Dermis microvascular lymphatic vessel endothelial cell (primary cell): ENCODE measurements around the gene WDR81. TPM values are rescaled to one million over a fixed set of nuclear protein-coding genes. Genes with fewer than 3 reads are reported as not detected.
"Not testable (repeated sequence)": the region's sequence is repeated elsewhere in the genome, so short reads cannot be mapped to it uniquely, and the experiment has no call there.

Source experiments
- DNase-seq, 2 donors: peaks; one replicate each; pipeline versions ENCODE4 v3.0.0 to v3.0.0-alpha.2; 2010; ENCODE audit warnings: low read depth in 2 of 2
- total RNA-seq: library from RNA; depleted of rRNA; stranded (reverse); fragments of >200 nt; gene quantifications from 2 replicates; pipeline ENCODE4 v1.2.1, GENCODE V29; 2014

The WDR81 gene
- total RNA-seq, 1 donor from 2014 or later, result 7.8 TPM

- no peak for DNase-seq
Observed at GRCh38 chr17:1713160-1713877, 11.2 kb upstream of the WDR81 start.

GRCh38 chr17:1713878-1714426, 10.6 kb upstream of the WDR81 start:
- DNase-seq, result peak; percentile 35 to 62

GRCh38 chr17:1714427-1714979, 10.0 kb upstream of the WDR81 start:
- peak; percentile 89 to 97 for DNase-seq

GRCh38 chr17:1714980-1715802, 9.3 kb upstream of the WDR81 start:
- peak; percentile 69 to 90 for DNase-seq

GRCh38 chr17:1715803-1716075, 8.8 kb upstream of the WDR81 start:
- no peak for DNase-seq

GRCh38 chr17:1716076-1716911, 8.2 kb upstream of the WDR81 start:
- DNase-seq, result peak; percentile 100

GRCh38 chr17:1716912-1717695, 7.4 kb upstream of the WDR81 start:
- peak; percentile 92 to 99 for DNase-seq

- no peak for DNase-seq
Observed at GRCh38 chr17:1718362-1719165, 5.9 kb upstream of the WDR81 start.

GRCh38 chr17:1720856-1721386, 3.6 kb upstream of the WDR81 start:
- peak; percentile 36 to 69 for DNase-seq

- not testable (repeated sequence) for DNase-seq
Observed at GRCh38 chr17:1722022-1722421, 2.5 kb upstream of the WDR81 start.

- DNase-seq, result peak in 1 of 2 donors; percentile 19
Observed at GRCh38 chr17:1724869-1725641, 551 bp downstream of the WDR81 start.

GRCh38 chr17:1725642-1726511, 1.4 kb downstream of the WDR81 start:
- DNase-seq, result no peak

- DNase-seq, result no peak
Observed at GRCh38 chr17:1726626-1727257, 2.2 kb downstream of the WDR81 start.

- DNase-seq, result no peak
Observed at GRCh38 chr17:1727258-1727789, 2.8 kb downstream of the WDR81 start.

- no peak for DNase-seq
Observed at GRCh38 chr17:1727876-1728630, 3.5 kb downstream of the WDR81 start.

- no peak for DNase-seq
Observed at GRCh38 chr17:1729966-1730325, 5.4 kb downstream of the WDR81 start.
